Measurements from ENCODE around the gene SLC10A7. TPM values are rescaled to one million over a fixed set of nuclear protein-coding genes. Genes with fewer than 3 reads are reported as not detected.

Gene SLC10A7
- total and polyA plus RNA-seq, 2 of the 4 experiments (the other 2 are of a cell fraction), result 5.2 to 8.4 TPM

DNA sequence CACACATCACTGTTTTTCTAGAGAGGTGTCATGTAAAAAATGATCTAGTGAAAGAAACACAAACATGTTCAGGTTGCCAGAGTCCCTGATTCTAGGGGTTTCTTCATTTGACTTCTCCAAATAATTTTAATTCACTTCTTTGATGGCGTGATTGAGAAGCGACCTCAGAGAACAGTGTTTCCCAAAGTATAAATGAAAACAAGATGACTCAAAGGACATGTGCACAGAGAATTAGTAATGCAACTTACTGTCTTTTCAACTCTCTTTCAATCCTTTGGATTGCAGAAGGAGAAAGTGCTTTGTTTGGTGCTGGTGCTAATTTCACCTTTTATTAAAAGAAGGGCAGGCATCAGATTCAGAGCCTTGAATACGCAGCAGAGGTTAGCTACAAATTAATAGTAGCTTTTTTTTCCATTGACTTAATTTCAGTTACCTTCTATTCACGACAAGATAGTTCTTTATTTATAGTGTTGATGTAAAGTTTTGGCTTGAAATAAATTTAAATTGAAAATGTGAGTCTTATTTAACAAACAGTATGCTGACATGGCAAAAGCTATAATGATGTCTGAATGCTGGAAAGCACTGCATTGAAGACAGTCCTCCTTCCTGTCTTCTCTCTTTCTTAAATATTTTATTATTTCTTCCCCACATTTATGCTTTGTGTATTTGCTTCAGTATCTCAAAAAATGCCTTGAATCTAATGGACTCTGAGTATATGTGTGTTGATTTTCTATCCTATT is 85.1 kb downstream of the SLC10A7 start:
- no peaks in the 10 kb centered on the region; the same call in 1 of the 2 replicates for H3K4me1 ChIP-seq (ENCODE audit: control insufficient read depth, insufficient read depth, low read length)
- no peak overlapping the region for H2AK5ac ChIP-seq (ENCODE audit: low read depth, low read length)
- H3K9ac ChIP-seq (ENCODE audit: low read depth, low read length), result no peak overlapping the region
- TF ChIP-seq BHLHE40 (IDR thresholded peaks at IDR 0.05; ENCODE audit: low read depth, low read length) (0 out of 2 replicates have a peak, but pooled peaks have one; percentile 30), SMC3 (IDR thresholded peaks at IDR 0.05; ENCODE audit: low read depth, low read length) (no peak), MAFK (IDR thresholded peaks at IDR 0.05; ENCODE audit: low read depth, low read length) (peak; percentile 86)
- no peaks in the 10 kb centered on the region for H3K79me1 ChIP-seq (ENCODE audit: low read depth in 1 of 2, low read length in 2 of 2)
- H4K91ac ChIP-seq (ENCODE audit: insufficient read depth, low read depth, low read length), result no peak overlapping the region
- H3K4ac ChIP-seq (ENCODE audit: low read depth, low read length), result no peak overlapping the region
- no peak overlapping the region for H3K4me3 ChIP-seq (ENCODE audit: insufficient read depth, low read depth, low read length)
- H3K4me2 ChIP-seq (ENCODE audit: low read depth, low read length), result no peak overlapping the region; the same call in 1 of the 2 replicates
- H3K36me3 ChIP-seq (ENCODE audit: control insufficient read depth, insufficient read depth, low read length), result no peaks in the 10 kb centered on the region
- WGBS, 2 experiments (ENCODE audit: extremely low coverage in 2 of 2, insufficient read length in 1 of 2), result no CpG with 5 or more reads among the region's 4 CpGs
- H3K23ac ChIP-seq (ENCODE audit: low read depth, low read length), result no peak overlapping the region
- no peak overlapping the region for H4K5ac ChIP-seq (ENCODE audit: low read depth, low read length)
- CTCF ChIA-PET, result interaction anchor here (0.7 kb wide), 1 partner anchor 1608 kb away, joined by 4 read pairs; no protein-coding TSS in a partner anchor
- H3K14ac ChIP-seq (replicated peaks; ENCODE audit: low read depth, low read length), result no peak overlapping the region
- H3K56ac ChIP-seq (ENCODE audit: extremely low read depth, insufficient read depth, low read length), result no peak overlapping the region
- H2BK120ac ChIP-seq (ENCODE audit: low read depth, low read length), result no peak overlapping the region
- no peak overlapping the region for H2AFZ ChIP-seq (replicated peaks; ENCODE audit: low read length, poor library complexity)
- no peak overlapping the region for H2BK20ac ChIP-seq (ENCODE audit: low read depth, low read length)
- in situ Hi-C loops (cut with MboI; ENCODE audit: low sequenced_read_pairs) (no loop called here), intact Hi-C loops (cut with micrococcal nuclease) (no loop called here), dilution Hi-C loops (cut with HindIII; ENCODE audit: low sequenced_read_pairs, unreplicated experiment) (no loop called here)
- no peak overlapping the region for H3K18ac ChIP-seq (ENCODE audit: low read depth, low read length)
- H2AK9ac ChIP-seq (replicated peaks; ENCODE audit: low read depth, low read length, poor library complexity), result no peak overlapping the region
- ATAC-seq (ENCODE audit: low read depth) (peak; percentile 49; the same call in 1 of the 2 replicates), DNase-seq (peak; percentile 16)
- H2BK15ac ChIP-seq (ENCODE audit: low read depth, low read length), result no peak overlapping the region
- no peaks in the 10 kb centered on the region for H3K9me1 ChIP-seq (ENCODE audit: insufficient read depth, low read length)
- no peaks in the 10 kb centered on the region for H3K27me3 ChIP-seq (ENCODE audit: control insufficient read depth, insufficient read depth, low read length)
- H4K8ac ChIP-seq (ENCODE audit: low read depth in 2 of 2, low read length in 2 of 2), result no peak overlapping the region
- no peaks in the 10 kb centered on the region for H3K9me3 ChIP-seq (ENCODE audit: control insufficient read depth, insufficient read depth, low read length)
- no peak overlapping the region for H3K27ac ChIP-seq (ENCODE audit: insufficient read depth, low read length)
- BruUV-seq (replicated peaks), result no TSS peak
- POLR2A ChIA-PET (ENCODE audit: unreplicated experiment), result no interaction called here
- H4K20me1 ChIP-seq (ENCODE audit: insufficient read depth, low read length), result no peaks in the 10 kb centered on the region
- peak overlapping the region; percentile 29 for H2BK5ac ChIP-seq (ENCODE audit: low read depth, low read length, poor library complexity, severe bottlenecking)
